Lung microvascular endothelial cell (primary cell): Measurements from ENCODE around the gene SIVA1. TPM values are rescaled to one million over a fixed set of nuclear protein-coding genes. Genes with fewer than 3 reads are reported as not detected.

Source experiments
- DNase-seq, 2 donors: peaks; one replicate each; pipeline versions ENCODE4 v3.0.0 to v3.0.0-alpha.2; 2010; ENCODE audit warnings: low read depth in 2 of 2
- total RNA-seq: library from RNA; depleted of rRNA; stranded (reverse); fragments of >200 nt; gene quantifications from 2 replicates; pipeline ENCODE4 v1.2.1, GENCODE V29; 2014

Gene SIVA1
- total RNA-seq, 1 donor from 2014 or later: 82.3 TPM

DNA sequence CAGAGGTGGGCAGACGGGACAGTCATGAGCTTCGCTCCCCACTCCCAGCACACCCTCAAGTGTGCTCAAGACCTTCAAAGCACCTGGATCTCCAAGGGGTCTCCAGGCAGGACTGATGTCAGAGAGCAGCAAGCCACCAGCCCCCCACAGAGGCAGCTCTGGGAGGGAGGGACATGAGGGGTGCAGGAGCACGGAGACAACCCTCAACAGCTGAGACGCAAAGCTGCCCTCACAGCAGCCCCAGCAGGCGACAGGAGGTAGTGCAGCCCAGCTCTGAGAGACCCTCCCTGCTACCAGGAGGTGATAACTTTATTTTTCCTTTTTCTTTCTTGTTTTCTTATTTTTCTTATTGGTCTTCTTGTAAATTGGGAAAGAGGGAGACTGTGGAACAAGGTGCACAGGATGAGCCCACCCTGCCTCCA, 17.9 kb downstream of the SIVA1 start:
- DNase-seq: no peak

DNA sequence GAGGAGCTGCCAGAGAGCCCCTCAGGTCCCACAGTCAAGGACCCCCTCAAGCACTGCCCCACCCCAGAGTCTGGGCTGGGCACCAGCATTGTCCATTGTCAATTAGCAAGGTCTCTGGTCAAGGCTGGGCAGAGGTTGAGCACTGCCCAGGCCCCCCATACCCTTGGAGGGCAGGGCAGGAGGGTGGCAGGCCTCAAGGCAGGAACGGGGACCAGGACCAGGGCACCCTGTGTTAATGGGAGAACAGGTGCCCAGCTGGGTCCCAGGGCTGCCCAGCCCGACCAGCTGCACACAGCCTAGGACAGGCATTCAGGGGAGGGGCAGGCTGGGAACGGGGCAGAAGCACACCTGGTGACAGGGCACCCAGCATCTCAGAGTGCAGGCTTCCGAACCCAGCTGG, 18.4 kb downstream of the SIVA1 start:
- no peak for DNase-seq

DNA sequence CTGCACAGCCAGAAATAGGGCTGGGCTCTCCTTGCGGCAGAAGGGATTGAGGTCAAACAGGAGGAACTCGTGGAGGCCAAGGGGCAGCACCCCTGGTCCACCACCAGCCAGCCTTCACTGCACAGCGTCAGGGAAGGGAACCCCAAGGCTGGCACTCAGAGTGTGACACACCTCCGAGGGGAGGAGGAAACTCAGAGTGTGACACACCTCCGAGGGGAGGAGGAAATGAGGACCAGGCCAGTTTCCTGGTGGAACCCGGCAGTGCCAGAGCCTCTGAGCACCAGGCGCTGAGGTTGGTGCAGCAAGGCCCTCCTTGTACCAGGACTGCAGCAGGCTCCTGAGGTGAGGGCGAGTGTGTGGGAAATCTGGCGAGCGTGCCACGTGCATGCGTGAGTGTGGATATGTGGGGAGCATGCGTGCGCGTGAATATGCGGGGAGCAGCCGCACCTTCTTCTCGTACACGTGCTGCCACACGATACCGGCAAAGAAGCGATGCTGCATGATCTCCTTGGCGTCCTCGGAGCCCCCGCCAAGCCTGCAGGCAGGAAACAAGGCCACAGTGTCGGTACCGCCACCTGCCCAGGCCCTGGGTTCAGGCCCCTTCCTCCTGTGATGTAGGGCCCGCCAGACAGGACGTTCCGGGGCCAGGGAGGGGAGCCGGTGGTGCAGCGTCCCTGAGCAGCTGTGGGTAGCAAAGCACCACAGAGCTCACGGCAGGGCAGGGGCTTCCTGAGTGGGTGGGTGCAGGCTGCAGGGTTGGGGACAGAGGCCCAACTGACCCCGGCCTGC, 19.2 kb downstream of the SIVA1 start:
- no peak for DNase-seq

DNA sequence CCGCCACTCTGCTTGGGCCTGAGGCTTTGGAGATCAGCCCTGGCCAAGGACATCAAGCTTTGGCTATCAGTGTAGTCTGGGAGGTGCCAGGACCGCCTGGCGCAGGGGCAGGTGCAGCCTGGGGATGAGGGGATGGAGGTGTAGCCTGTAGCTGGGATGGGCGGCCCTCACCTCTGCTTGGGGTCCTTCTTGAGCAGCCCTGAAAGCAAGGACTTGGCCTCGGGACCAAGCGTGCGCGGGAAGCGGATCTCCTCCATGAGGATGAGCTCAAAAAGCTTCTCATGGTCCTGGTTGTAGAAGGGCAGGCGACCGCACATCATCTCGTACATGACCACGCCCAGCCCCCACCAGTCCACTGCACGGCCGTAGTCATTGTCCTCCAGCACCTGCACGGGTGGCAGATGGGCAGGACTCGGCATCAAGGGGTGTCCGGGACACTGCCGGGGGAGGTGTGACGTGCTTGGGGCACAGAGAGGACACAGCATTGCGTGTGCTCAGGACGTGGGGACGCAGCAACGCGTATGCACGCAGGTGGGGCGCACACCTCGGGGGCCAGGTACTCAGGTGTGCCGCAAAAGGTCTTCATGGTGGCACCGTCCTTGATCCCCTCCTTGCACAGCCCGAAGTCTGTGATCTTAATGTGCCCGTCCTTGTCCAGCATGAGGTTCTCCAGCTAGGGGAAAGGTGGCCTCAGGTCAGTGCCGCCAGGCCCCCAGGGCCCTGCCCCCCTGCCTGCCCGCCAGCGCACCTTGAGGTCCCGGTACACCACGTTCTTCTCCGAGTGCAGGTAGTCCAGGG, 20.0 kb downstream of the SIVA1 start:
- DNase-seq: no peak

DNA sequence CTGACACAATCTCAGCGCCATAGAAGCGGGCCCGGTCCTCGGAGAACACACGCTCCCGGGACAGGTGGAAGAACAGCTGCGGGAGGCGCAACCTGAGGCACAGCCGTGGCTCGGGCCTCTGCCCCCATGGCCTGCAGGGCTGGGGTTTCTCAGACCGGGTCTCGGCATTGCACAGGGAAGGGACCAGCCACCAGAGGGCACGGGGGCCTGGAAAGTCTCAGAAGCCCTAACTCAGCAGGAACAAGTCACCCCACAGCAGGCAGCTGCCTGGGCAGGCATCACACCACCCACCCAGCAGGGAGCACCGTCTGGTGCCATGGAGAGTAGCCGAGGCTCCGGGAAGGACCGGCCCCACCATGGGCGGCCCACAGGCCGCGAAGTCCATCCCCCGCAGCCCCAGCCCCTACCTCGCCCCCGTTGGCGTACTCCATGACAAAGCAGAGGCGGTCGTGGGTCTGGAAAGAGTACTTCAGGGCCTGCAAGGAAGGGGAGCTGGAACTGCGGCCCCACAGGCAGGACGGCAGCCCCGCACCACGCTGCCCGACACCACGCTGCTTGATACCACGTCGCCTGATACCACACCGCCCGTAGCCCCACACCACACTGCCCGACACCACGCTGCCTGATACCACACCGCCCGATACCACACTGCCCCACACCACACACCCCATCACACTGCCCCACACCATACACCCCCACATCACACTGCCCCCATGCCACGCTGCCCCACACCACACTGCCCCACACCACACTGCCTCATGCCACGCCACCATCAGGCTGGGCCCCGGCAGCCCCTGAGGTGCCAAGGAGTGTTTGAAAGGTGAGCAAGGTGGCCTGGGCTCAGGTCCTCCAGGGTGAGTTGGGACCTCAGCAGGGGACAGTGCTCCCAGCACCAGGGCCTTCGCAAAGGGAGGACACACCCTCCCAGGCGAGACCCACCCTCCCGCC, 20.8 kb downstream of the SIVA1 start:
- no peak for DNase-seq

DNA sequence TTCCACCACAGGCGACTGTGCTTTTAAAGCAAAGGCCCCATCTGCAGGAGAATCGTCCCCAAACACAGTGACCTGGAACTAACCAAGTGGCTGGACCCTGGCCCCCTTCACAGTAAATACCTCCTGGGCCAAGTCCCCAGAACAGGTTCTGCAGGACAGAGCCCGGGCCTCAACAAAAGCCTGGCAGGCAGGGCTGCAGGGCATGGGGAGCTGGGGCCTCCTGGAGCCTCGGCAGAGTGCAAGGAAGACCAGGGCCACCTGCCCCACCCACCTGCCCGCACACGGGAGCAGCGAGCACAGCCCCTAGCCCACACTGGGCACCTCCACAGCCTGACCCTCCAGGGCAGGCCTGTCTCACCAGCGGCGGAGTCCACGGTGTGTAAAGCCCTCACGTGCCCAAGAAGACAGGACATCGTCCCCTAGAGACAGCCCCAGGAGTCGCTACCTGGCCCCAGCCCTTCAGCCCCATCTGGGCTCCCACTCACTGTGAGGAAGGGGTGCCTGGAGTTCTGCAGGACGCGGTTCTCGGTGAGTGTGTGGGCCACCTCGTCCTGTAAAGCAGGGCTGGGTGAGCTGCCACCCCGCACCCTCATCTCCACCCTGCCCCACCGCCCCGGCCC, 21.6 kb downstream of the SIVA1 start:
- DNase-seq: no peak

DNA sequence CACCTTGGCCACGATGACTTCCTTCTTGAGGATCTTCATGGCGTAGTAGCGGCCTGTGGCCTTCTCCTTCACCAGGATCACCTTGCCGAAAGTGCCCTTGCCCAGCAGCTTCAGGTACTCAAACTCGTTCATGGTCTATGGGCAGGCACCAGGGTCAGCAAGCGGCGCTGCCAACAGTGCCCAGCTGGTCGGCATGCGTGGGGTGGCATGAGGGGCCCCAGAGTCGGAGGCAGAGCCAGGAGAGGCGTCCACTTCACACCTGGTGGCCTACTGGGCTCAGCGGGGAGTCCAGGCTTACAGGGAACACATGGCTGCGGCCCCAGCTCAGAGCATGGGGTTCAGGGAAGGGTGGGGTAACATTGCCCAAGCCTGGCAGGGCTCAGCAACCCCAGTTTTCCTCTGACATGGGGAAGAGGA, 22.1 kb downstream of the SIVA1 start:
- no peak for DNase-seq

DNA sequence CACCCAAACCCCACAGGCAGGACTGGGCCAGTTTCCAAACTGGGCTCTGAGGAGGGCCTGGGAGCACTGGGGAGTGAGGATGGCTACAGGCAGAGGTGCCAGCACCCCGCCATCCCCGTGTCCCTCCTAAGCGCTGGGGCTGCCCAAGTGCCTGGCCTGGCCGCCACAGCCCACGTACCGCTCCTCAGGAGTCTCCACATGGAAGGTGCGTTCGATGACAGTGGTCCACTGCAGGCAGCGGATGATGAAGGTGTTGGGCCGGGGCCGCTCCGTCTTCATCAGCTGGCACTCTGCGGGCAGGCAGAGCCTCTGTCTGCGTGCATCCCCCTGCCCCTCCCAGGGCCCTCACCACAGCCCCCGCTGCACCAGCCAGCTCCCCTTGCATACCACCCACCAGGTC, 23.5 kb downstream of the SIVA1 start:
- DNase-seq: no peak

DNA sequence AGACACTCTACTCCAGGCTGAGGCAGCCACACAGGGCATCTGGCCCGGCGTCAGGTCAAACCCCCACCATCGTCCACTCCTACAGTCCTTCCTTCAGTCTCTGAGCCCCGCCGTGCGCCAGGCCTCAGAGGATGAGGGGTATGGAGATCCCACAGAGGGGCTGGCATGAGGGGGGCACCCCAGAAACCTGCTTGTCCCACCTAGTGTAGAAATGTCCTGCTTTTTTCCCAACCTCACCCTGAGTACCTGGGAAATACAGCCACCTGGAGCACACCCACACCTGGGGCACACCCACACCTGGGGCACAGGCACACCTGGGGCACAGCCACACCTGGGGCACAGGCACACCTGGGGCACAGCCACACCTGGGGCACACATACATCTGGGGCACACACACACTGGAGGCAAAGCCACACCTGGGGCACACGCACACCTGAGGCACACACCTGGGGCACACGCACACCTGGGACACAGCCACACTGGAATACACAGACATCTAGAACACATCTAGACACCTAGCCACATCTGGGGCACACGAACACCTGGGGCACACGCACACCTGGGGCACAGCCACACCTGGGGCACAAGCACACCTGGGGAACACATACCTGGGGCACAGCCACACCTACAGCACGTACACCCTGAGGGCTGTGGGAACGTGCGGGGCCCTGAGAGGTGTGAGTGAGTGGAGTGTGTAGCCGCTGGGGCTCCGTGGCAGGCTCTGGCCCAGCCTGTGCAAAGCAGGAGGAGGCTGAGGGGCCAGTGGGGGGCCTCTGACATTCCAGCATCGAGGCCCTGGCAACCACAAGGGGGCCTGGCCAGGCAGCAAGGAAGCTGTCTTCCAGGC, 24.2 kb downstream of the SIVA1 start:
- no peak for DNase-seq

DNA sequence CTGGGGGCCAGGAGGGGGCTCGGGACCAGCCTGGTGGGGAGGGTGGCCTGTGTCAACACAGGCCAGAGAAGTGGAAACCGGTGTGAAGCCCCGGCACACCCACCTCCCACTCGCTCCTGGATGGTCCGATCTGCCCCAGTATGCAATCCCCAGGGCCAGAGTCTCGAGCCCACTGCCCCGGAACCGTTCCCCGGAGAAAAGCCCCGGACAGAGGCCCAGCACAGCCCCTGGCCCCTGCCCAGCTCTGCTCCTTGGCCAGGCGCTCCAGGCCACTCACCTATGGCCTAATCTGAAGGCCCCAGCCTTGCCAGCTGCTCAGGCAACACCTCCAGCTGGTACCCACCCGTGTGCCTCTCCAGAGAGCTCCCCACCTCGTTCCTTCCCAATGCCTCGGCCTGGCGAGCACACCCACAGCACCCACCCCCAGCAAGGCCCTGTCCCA, 24.9 kb downstream of the SIVA1 start:
- DNase-seq: no peak

DNA sequence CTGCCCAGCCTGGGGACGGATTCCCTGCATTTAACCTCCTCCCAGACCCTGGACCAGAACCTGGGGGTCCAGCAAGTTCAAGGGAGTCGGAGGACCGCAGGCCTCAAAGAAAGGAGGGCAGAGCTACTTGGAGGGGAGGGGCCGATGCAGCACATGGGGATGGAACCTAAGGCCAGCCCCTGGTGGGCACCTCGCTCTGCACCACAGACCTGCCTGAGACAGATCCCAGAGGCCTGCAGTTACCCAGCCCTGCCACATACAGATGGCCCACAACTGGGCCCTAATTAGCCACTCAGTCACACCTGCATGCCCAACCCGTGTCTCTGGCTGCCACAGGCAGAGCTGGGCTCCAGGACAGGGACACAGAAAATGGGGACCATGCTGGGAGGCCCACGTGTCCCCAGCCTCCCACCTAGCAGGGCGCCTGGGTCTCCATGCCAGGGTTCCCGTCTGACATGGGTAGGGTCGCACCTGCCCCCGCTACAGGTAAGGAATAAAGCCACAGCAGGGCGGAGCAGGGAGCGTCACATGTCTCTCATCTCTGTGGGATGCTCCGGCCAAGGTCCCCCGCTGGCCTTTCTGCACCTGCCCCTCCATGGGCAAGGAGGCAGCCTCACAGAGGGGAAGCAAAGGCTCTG, 25.9 kb downstream of the SIVA1 start:
- DNase-seq: no peak

DNA sequence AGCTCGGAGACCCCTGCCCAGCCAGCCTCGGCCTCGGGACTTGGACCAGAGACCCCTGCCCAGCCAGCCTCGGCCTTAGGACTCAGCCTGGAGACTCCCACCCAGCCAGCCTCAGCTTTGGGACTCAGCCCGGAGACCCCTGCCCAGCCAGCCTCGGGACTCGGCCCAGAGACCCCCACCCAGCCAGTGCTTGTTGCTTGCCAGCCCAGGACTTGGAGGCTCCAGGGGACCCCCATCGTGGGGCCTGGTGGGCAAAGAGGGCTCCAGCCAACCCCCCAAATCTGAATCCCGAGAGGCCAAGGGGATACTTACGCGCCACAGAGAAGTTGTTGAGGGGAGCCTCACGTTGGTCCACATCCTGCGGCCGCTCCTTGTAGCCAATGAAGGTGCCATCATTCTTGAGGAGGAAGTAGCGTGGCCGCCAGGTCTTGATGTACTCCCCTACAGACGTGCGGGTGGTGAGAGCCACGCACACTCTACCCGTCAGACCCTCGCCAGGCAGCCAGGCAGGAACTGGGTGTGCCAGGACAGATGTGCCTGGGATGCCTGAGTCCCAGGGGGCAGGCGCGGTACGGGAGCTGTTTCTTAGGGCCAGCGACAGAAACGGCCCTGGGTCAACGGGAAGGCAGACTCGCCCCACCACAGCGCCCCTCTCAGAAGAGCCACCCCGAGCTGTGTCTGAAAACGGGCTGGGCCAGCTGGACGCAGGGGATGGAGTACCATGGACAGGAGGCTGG, 27.0 kb downstream of the SIVA1 start:
- DNase-seq: no peak

DNA sequence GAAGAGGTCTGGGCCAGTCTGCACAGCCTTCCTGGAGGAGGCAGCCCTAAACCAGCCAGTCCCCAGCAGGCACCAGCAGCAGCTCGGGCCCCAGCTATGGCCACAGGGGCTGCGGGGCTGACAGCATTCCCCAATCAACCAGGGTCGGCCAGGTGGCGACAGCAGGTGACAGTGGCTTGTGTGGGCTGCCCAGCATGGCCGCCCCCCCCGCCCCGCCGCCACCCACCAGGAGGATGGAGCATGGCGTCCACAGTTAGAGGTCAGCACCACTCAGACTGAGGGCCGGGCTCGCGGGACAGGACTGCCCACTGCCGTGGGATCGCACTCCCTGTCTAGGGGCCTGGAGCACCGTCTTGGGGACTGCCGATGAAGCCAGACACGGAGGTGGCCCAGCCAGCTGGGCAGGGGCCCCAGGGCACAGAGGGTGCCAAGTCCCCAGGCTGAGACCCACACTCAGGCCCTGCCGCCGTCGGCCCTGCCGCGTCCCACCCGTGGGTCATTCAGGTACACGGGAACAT, 27.6 kb downstream of the SIVA1 start:
- DNase-seq: no peak

DNA sequence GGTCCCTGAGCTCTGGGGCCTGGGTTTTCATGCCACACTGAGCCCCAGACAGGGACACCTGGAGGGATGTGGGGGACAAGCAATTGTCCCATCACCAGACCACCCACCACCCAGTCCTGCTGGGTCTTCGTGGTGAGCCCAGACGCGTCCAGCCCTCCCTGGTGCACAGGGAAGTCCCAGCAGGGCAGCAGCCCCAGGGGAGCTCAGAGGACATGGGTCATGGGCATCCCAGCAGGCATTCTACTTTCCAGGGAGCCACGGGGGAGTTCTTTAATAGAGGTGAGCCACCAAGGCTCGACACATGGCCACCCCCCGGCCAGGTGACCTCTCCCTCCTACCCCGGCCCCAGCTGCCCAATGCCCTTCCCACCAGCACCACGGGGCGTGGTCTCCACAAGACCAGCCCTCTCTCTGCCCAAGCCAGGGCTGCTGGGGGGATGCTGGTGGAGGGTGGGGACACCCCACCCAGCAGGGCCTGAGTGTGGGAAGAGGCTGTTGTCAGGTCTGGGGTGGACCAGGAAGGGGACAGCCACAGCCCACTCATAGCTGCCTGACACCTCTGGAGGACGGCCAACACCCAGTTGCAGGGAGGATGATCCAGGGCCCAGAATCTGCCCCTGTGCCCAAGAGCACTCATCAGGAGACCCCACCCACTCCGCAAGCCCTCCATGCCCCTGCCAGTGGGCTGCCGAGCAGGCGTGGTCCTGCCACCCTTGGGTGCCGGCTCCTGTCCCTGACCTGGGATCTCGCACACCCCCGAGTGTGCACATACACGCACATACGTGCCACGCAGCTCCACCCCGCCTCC, 28.5 kb downstream of the SIVA1 start:
- no peak for DNase-seq

DNA sequence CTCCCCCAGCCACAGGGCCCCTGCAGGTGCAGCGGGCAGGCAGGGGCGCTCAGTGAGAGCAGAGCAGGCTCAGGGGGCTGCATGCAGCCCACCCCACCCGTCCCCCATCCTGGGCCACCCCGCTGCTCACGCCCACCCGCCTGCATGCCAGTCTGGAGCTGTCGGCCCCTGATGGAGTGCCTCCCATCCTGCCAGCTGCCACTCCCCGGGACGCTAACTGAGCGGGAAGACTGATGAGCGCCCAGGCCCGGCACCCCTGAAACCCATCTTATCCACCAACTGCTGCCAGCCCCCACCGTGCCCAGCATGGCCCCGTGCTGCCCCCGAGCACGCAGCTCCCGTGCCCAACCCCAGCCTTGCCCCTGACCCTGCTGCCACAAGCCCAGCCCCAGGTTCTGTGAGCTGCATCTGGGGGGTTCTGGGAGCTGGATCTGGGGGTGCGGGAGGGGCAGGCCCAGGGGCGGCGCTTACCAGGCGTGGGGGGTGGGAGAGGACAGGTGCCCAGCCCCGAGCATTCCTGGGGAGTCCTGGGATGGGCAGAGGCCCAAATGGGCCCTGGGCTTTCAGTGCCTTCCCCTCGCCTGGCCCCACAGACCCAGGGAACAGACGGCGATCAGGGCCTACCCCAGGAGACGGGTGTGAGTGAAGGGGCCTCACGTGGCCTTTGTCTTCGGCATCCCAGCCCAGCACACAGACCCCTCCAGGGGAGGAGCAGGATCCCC, 29.3 kb downstream of the SIVA1 start:
- DNase-seq: no peak

DNA sequence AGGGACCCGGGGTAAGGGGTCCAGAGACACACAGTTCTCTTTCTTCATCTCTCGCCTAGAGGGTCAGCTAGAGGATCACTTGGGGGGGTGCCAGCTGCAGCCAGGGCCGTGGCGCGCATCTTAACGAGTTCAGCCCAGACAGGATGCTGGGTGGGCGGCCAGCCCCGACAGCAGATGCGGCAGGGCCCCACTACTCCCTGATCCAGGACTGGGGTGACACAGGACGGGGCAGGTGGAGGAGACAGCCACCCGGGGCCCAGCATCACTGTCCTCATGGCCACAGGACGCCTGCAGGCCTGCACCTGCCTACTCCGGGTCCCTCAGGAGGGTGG, 29.8 kb downstream of the SIVA1 start:
- DNase-seq: no peak

DNA sequence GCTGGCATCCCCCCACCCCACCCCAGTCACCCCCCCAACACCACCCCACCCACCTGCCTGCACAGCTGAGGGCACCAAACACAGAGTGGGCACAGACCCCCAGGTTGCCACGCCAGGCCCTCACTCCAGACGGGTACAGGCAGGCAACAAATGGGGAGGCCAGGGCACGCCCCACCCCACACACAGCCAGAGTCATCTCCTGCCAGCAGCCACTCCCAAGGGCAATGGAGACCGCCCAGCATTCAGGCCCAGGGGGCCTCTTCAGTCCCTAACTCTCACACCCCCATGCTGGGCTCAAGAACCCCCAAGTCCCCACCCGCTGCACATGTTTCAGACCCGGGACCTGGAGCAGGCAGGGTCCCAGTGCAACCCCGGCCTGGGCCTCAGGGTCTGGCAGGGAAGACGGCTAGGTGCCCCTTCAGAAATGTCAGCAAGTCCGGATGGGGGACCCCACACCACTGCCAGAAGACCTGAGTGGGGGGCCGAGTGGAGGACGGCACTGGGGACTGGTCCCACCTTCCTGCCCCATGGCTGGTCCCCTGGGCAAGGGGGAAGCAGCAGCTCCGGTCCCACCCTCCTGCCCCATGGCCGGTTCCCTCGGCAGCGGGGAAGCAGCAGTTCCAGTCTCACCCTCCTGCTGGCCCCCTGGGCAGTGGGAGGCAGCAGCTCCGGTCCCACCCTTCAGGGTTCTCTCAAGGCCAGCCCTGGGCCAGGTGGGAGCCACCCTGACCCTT, 30.7 kb downstream of the SIVA1 start:
- no peak for DNase-seq
